Neural progenitor cell (in vitro differentiated cells): ENCODE measurements around the gene HSPB2.

ENCODE experiments used
- CTCF ChIP-seq: fragments of 200-600 bp; sonication (generic); IDR thresholded peaks from 2 replicates; pipeline ENCODE4 v1.5.1; 2017; ENCODE audit warnings: antibody characterized with exemption, mild to moderate bottlenecking
- EZH2phosphoT487 ChIP-seq: fragments of 200-600 bp; sonication (generic); IDR thresholded peaks from 2 replicates; pipeline ENCODE4 v1.6.1; 2017; ENCODE audit warnings: antibody characterized with exemption

- TF ChIP-seq CTCF, result no peak
- TF ChIP-seq EZH2phosphoT487, result no peak
Measured at GRCh38 chr11:111947143-111947542, 34.6 kb downstream of the HSPB2 start.
